ENCODE measurements around the gene CAMK1G. TPM values are rescaled to one million over a fixed set of nuclear protein-coding genes. Genes with fewer than 3 reads are reported as not detected.

The CAMK1G gene
- total and polyA plus RNA-seq, 2 of the 4 experiments (the other 2 are of a cell fraction), result 0.72 to 1.8 TPM

DNA sequence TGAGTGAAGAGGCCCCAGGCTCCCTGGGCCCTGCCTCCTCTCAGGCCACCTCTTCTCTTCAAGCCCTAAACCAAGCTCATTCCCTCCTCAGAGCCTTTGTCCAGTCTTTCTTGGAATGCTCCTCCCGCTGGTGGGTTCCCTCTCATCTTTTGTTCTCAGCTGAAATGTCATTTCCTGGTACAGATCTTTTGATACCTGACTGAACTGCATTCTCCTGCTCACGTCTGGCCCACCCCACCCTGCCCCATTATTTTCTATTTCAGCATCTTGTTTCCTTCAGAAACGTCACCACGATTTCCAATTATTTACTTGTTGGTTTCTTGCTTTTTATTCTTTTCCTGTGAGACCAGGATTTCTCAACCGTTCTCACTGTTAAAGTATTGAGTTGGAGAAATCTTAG, 52.3 kb downstream of the CAMK1G start:
- Histone ChIP-seq H2BK5ac (ENCODE audit: low read depth, low read length, poor library complexity, severe bottlenecking) (no peak overlapping the region), H2BK20ac (ENCODE audit: low read depth, low read length) (no peak overlapping the region), H4K5ac (ENCODE audit: low read depth, low read length) (no peak overlapping the region), H3K9ac (ENCODE audit: low read depth, low read length) (no peak overlapping the region), H3K23ac (ENCODE audit: low read depth, low read length) (no peak overlapping the region), H3K4me1 (ENCODE audit: control insufficient read depth, insufficient read depth, low read length) (0 out of 2 replicates have a peak, but pooled peaks cover 2% of the 10 kb centered on the region), H4K91ac (ENCODE audit: insufficient read depth, low read depth, low read length) (no peak overlapping the region), H3K27ac (ENCODE audit: insufficient read depth, low read length) (no peak overlapping the region), H3K9me1 (ENCODE audit: insufficient read depth, low read length) (no peaks in the 10 kb centered on the region; the same call in 1 of the 2 replicates), H3K9me3 (ENCODE audit: control insufficient read depth, insufficient read depth, low read length) (no peaks in the 10 kb centered on the region), H3K18ac (ENCODE audit: low read depth, low read length) (no peak overlapping the region), H3K36me3 (ENCODE audit: control insufficient read depth, insufficient read depth, low read length) (no peaks in the 10 kb centered on the region), H3K27me3 (ENCODE audit: control insufficient read depth, insufficient read depth, low read length) (no peaks in the 10 kb centered on the region), H3K4me3 (ENCODE audit: insufficient read depth, low read depth, low read length) (no peak overlapping the region), H3K4ac (ENCODE audit: low read depth, low read length) (no peak overlapping the region), H4K20me1 (ENCODE audit: insufficient read depth, low read length) (no peaks in the 10 kb centered on the region), H2AK9ac (replicated peaks; ENCODE audit: low read depth, low read length, poor library complexity) (no peak overlapping the region), H3K14ac (replicated peaks; ENCODE audit: low read depth, low read length) (no peak overlapping the region), H2BK15ac (ENCODE audit: low read depth, low read length) (no peak overlapping the region), H3K4me2 (ENCODE audit: low read depth, low read length) (no peak overlapping the region), H2AFZ (replicated peaks; ENCODE audit: low read length, poor library complexity) (no peak overlapping the region), H2AK5ac (ENCODE audit: low read depth, low read length) (no peak overlapping the region), H3K79me1 (ENCODE audit: low read depth in 1 of 2, low read length in 2 of 2) (no peaks in the 10 kb centered on the region), H3K56ac (ENCODE audit: extremely low read depth, insufficient read depth, low read length) (no peak overlapping the region), H4K8ac (ENCODE audit: low read depth in 2 of 2, low read length in 2 of 2) (no peak overlapping the region), H2BK120ac (ENCODE audit: low read depth, low read length) (no peak overlapping the region)
- ChIA-PET POLR2A (ENCODE audit: unreplicated experiment) (no interaction called here), CTCF (no interaction called here)
- no peak for DNase-seq
- dilution Hi-C loops (cut with HindIII; ENCODE audit: low sequenced_read_pairs, unreplicated experiment), result no loop called here
- in situ Hi-C loops (cut with MboI; ENCODE audit: low sequenced_read_pairs), result no loop called here
- BruUV-seq (replicated peaks), result no TSS peak
- WGBS, 2 experiments (ENCODE audit: extremely low coverage in 2 of 2, insufficient read length in 1 of 2), result 74% methylated on average over 2 of the region's 5 CpGs; no CpG with 5 or more reads in 1 of the 2 experiments
- TF ChIP-seq CEBPB (IDR thresholded peaks at IDR 0.05; ENCODE audit: low read depth, low read length) (no peak), RFX5 (IDR thresholded peaks at IDR 0.05; ENCODE audit: low read depth, low read length) (no peak), RAD21 (IDR thresholded peaks at IDR 0.05; ENCODE audit: low read length) (no peak), NFE2L2 (IDR thresholded peaks at IDR 0.05; ENCODE audit: low read depth, low read length) (no peak), CHD1 (IDR thresholded peaks at IDR 0.05; ENCODE audit: low read depth, low read length) (no peak), MAFK (IDR thresholded peaks at IDR 0.05; ENCODE audit: low read depth, low read length) (no peak), MAZ (IDR thresholded peaks at IDR 0.05; ENCODE audit: borderline replicate concordance, low read depth, low read length) (no peak), FOS (IDR thresholded peaks at IDR 0.05; ENCODE audit: low read depth, low read length) (no peak), MXI1 (IDR thresholded peaks at IDR 0.05; ENCODE audit: borderline replicate concordance, low read depth, low read length) (no peak), SMC3 (IDR thresholded peaks at IDR 0.05; ENCODE audit: low read depth, low read length) (no peak), RCOR1 (IDR thresholded peaks at IDR 0.05; ENCODE audit: insufficient replicate concordance, low read length) (no peak), BHLHE40 (IDR thresholded peaks at IDR 0.05; ENCODE audit: low read depth, low read length) (no peak)
- TF ChIP-seq, protein P1, sequence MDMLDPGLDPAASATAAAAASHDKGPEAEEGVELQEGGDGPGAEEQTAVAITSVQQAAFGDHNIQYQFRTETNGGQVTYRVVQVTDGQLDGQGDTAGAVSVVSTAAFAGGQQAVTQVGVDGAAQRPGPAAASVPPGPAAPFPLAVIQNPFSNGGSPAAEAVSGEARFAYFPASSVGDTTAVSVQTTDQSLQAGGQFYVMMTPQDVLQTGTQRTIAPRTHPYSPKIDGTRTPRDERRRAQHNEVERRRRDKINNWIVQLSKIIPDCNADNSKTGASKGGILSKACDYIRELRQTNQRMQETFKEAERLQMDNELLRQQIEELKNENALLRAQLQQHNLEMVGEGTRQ (IDR thresholded peaks at IDR 0.05; ENCODE audit: low read depth, low read length), result no peak
- TF ChIP-seq, protein P2, sequence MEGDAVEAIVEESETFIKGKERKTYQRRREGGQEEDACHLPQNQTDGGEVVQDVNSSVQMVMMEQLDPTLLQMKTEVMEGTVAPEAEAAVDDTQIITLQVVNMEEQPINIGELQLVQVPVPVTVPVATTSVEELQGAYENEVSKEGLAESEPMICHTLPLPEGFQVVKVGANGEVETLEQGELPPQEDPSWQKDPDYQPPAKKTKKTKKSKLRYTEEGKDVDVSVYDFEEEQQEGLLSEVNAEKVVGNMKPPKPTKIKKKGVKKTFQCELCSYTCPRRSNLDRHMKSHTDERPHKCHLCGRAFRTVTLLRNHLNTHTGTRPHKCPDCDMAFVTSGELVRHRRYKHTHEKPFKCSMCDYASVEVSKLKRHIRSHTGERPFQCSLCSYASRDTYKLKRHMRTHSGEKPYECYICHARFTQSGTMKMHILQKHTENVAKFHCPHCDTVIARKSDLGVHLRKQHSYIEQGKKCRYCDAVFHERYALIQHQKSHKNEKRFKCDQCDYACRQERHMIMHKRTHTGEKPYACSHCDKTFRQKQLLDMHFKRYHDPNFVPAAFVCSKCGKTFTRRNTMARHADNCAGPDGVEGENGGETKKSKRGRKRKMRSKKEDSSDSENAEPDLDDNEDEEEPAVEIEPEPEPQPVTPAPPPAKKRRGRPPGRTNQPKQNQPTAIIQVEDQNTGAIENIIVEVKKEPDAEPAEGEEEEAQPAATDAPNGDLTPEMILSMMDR (conservative IDR thresholded peaks at IDR 0.05; ENCODE audit: low read depth, low read length), result no peak
- intact Hi-C loops (cut with micrococcal nuclease), result no loop called here
- no peak for ATAC-seq (ENCODE audit: low read depth)

Data from IMR-90 (cell line).